HepG2 (cell line): ENCODE results near the gene FAM20A. TPM values are rescaled to one million over a fixed set of nuclear protein-coding genes. Genes with fewer than 3 reads are reported as not detected.

Source experiments
- ARNTL ChIP-seq: sonication (generic); formaldehyde crosslinking; IDR thresholded peaks from 2 replicates; pipeline ENCODE4 v1.4.0; 2020; ENCODE audit warnings: mild to moderate bottlenecking, missing genetic modification reagents
- IRX3 ChIP-seq: sonication (generic); formaldehyde crosslinking; IDR thresholded peaks from 2 replicates; pipeline ENCODE4 v1.8.1; 2023; ENCODE audit warnings: mild to moderate bottlenecking, low read depth, missing genetic modification reagents, borderline replicate concordance
- KLF6 ChIP-seq: IDR thresholded peaks from 2 replicates; pipeline ENCODE4 v1.8.0; 2016; ENCODE audit warnings: missing biosample characterization, missing genetic modification reagents
- NCOA1 ChIP-seq: sonication (generic); formaldehyde crosslinking; IDR thresholded peaks from 2 replicates; pipeline ENCODE4 v1.9.0; 2021; ENCODE audit warnings: missing genetic modification reagents
- NFYC ChIP-seq: IDR thresholded peaks from 2 replicates; pipeline ENCODE4 v1.6.1; 2016; ENCODE audit warnings: missing genetic modification reagents, missing compliant biosample characterization
- POGZ ChIP-seq: sonication (generic); formaldehyde crosslinking; IDR thresholded peaks from 2 replicates; pipeline ENCODE4 v1.4.0; 2020; ENCODE audit warnings: mild to moderate bottlenecking, missing genetic modification reagents
- SIX1 ChIP-seq: sonication (generic); formaldehyde crosslinking; IDR thresholded peaks from 2 replicates; pipeline ENCODE4 v1.4.0; 2020; ENCODE audit warnings: missing genetic modification reagents, borderline replicate concordance
- SMAD3 ChIP-seq: sonication (generic); formaldehyde crosslinking; IDR thresholded peaks from 2 replicates; pipeline ENCODE4 v1.4.0; 2020; ENCODE audit warnings: missing genetic modification reagents
- TCF7 ChIP-seq: sonication (generic); IDR thresholded peaks from 2 replicates; pipeline ENCODE4 v1.6.1; 2016; ENCODE audit warnings: antibody characterized with exemption, low read depth
- ZFP36L1 ChIP-seq: sonication (generic); formaldehyde crosslinking; IDR thresholded peaks from 2 replicates; pipeline ENCODE4 v1.8.0; 2022; ENCODE audit warnings: mild to moderate bottlenecking, missing genetic modification reagents, moderate library complexity
- ZGPAT ChIP-seq: IDR thresholded peaks from 2 replicates; pipeline ENCODE4 v1.6.1; 2016; ENCODE audit warnings: mild to moderate bottlenecking
- ZHX2 ChIP-seq, 2 experiments: sonication (generic) in 1 of 2; formaldehyde crosslinking in 1 of 2; IDR thresholded peaks; 2 replicates each; pipeline versions ENCODE4 v1.6.1 to v1.9.0; 2014 to 2022; ENCODE audit warnings: antibody characterized with exemption in 1 of 2, borderline replicate concordance in 1 of 2, inconsistent platforms in 1 of 2, low read depth in 1 of 2, missing genetic modification reagents in 1 of 2
- ZMAT3 ChIP-seq: sonication (generic); formaldehyde crosslinking; conservative IDR thresholded peaks from 2 replicates; pipeline ENCODE4 v1.7.0; 2021; ENCODE audit warnings: missing genetic modification reagents
- ZNF224 ChIP-seq: sonication (generic); formaldehyde crosslinking; IDR thresholded peaks from 2 replicates; pipeline ENCODE4 v1.5.0; 2020; ENCODE audit warnings: mild to moderate bottlenecking, missing genetic modification reagents
- ZNF317 ChIP-seq: sonication (generic); formaldehyde crosslinking; IDR thresholded peaks from 2 replicates; pipeline ENCODE4 v1.5.0; 2020; ENCODE audit warnings: mild to moderate bottlenecking, missing genetic modification reagents
- ZNF580 ChIP-seq: IDR thresholded peaks from 2 replicates; pipeline ENCODE4 v1.6.1; 2016; ENCODE audit warnings: low read depth, borderline replicate concordance
- ZNF597 ChIP-seq: sonication (generic); formaldehyde crosslinking; IDR thresholded peaks from 2 replicates; pipeline ENCODE4 v1.5.0; 2020; ENCODE audit warnings: missing genetic modification reagents
- ZSCAN31 ChIP-seq: sonication (generic); formaldehyde crosslinking; IDR thresholded peaks from 2 replicates; pipeline ENCODE4 v1.5.0; 2020; ENCODE audit warnings: low read depth, mild to moderate bottlenecking, missing genetic modification reagents
- polyA plus RNA-seq, 8 experiments: library from polyadenylated mRNA; depleted of rRNA in 3 of 8; stranded (reverse) in 7 of 8; unstranded in 1 of 8; fragments of >200 nt; fragmentation: Illumina TruSeq in 4 of 8; extraction: Trizol in 4 of 8; gene quantifications; 2 replicates each; pipeline versions ENCODE4 v1.2.1 to v1.2.3, GENCODE V29; 2011 to 2016; ENCODE audit warnings: low read depth in 4 of 8, missing spikeins in 1 of 8, mixed read lengths in 1 of 8; ENCODE audit not compliant: insufficient read depth in 1 of 8
- total RNA-seq, 5 experiments: library from RNA; depleted of rRNA; stranded (reverse); fragments of >200 nt; fragmentation: Illumina TruSeq; extraction: Trizol; gene quantifications; 2 replicates each; pipeline ENCODE4 v1.2.3, GENCODE V29; 2016; ENCODE audit warnings: low read depth in 1 of 5

Gene FAM20A
- total and polyA plus RNA-seq, 2 of the 13 experiments (the other 11 are each of a cell fraction or from before 2014, with no cell fraction given), result 9.3 to 20.7 TPM

- no peak for TF ChIP-seq SMAD3 (CRISPR knock-in tag)
- TF ChIP-seq POGZ (CRISPR knock-in tag), result no peak; the same call in 1 of the 2 replicates
- no peak for TF ChIP-seq ZHX2 (IDR thresholded peaks at IDR 0.05; ENCODE audit: low read depth)
- no peak for TF ChIP-seq ZHX2 (CRISPR knock-in tag; IDR thresholded peaks at IDR 0.05; ENCODE audit: borderline replicate concordance)
- 0 out of 2 replicates have a peak, but pooled peaks have one; percentile 13 for TF ChIP-seq ZMAT3 (CRISPR knock-in tag)
- no peak for TF ChIP-seq IRX3 (CRISPR knock-in tag)
- TF ChIP-seq ZNF580 (CRISPR knock-in tag), result no peak
- TF ChIP-seq ZFP36L1 (CRISPR knock-in tag), result 0 out of 2 replicates have a peak, but pooled peaks have one; percentile 26
- no peak for TF ChIP-seq SIX1 (CRISPR knock-in tag)
- TF ChIP-seq ZNF224 (CRISPR knock-in tag), result no peak
- TF ChIP-seq ZGPAT (CRISPR knock-in tag), result no peak; the same call in 1 of the 2 replicates
- no peak for TF ChIP-seq ARNTL (CRISPR knock-in tag)
- no peak; the same call in 1 of the 2 replicates for TF ChIP-seq ZNF317
- no peak for TF ChIP-seq NCOA1 (CRISPR knock-in tag)
- TF ChIP-seq TCF7, result no peak
- no peak for TF ChIP-seq ZNF597
- TF ChIP-seq NFYC (CRISPR knock-in tag), result no peak
- TF ChIP-seq ZSCAN31 (CRISPR knock-in tag), result peak; percentile 37; the same call in 1 of the 2 replicates
- peak; percentile 65; the same call in 1 of the 2 replicates for TF ChIP-seq KLF6 (CRISPR knock-in tag)
Observed at GRCh38 chr17:68600931-68601564, at the start of gene FAM20A (continued).
